Measurements from ENCODE around the gene LITAF. TPM values are rescaled to one million over a fixed set of nuclear protein-coding genes. Genes with fewer than 3 reads are reported as not detected.

The LITAF gene
- polyA plus RNA-seq, 1 donor from 2014 or later, result 0.31 TPM

DNA sequence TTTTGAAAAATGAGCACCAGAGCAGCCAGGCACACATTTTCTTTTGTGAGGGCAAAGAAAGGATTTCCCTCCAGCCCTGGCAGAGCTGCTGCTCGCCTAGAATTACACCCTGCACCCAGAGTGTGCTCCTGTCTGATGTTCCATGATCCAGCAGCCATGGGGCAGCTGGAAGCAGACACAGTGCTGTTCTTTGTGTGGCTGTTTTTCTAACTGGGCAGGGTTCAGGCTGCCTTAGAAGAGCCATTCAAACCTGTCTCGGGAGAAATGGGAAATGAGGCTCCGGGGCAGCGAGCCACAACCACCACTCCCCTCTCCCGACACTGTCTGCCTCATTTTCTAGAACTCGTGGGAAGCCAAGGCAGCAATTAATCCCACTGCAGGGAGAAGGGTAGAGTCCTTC lies 28.9 kb downstream of the LITAF start:
- Histone ChIP-seq H3K9ac (ENCODE audit: low read length) (no peak overlapping the region), H3K36me3 (ENCODE audit: insufficient read depth, low read length) (no peaks in the 10 kb centered on the region), H3K27ac (ENCODE audit: low read length) (no peak overlapping the region), H3K9me3 (ENCODE audit: low read length) (peaks cover 7% of the 10 kb centered on the region), H3K79me2 (replicated peaks; ENCODE audit: insufficient read depth, low read length) (no peaks in the 10 kb centered on the region), H3K9me2 (ENCODE audit: insufficient read depth, low read length) (no peaks in the 10 kb centered on the region), H2AFZ (ENCODE audit: low read depth, low read length) (no peak overlapping the region), H3K4me2 (ENCODE audit: low read length) (no peak overlapping the region), H4K20me1 (ENCODE audit: insufficient read depth) (no peaks in the 10 kb centered on the region), H3F3A (ENCODE audit: insufficient read depth, low read length, poor library complexity, severe bottlenecking) (no peaks in the 10 kb centered on the region), H3K4me3 (ENCODE audit: low read length) (no peak overlapping the region), H3K27me3 (ENCODE audit: insufficient read depth, low read depth, low read length) (no peaks in the 10 kb centered on the region)
- TF ChIP-seq, protein P1, sequence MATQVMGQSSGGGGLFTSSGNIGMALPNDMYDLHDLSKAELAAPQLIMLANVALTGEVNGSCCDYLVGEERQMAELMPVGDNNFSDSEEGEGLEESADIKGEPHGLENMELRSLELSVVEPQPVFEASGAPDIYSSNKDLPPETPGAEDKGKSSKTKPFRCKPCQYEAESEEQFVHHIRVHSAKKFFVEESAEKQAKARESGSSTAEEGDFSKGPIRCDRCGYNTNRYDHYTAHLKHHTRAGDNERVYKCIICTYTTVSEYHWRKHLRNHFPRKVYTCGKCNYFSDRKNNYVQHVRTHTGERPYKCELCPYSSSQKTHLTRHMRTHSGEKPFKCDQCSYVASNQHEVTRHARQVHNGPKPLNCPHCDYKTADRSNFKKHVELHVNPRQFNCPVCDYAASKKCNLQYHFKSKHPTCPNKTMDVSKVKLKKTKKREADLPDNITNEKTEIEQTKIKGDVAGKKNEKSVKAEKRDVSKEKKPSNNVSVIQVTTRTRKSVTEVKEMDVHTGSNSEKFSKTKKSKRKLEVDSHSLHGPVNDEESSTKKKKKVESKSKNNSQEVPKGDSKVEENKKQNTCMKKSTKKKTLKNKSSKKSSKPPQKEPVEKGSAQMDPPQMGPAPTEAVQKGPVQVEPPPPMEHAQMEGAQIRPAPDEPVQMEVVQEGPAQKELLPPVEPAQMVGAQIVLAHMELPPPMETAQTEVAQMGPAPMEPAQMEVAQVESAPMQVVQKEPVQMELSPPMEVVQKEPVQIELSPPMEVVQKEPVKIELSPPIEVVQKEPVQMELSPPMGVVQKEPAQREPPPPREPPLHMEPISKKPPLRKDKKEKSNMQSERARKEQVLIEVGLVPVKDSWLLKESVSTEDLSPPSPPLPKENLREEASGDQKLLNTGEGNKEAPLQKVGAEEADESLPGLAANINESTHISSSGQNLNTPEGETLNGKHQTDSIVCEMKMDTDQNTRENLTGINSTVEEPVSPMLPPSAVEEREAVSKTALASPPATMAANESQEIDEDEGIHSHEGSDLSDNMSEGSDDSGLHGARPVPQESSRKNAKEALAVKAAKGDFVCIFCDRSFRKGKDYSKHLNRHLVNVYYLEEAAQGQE (IDR thresholded peaks at IDR 0.05; ENCODE audit: borderline replicate concordance), result no peak
- TF ChIP-seq RAD21 (conservative IDR thresholded peaks at IDR 0.05) (no peak), TAF1 (IDR thresholded peaks at IDR 0.05; ENCODE audit: low read depth) (no peak), EZH2 (IDR thresholded peaks at IDR 0.05; ENCODE audit: borderline replicate concordance, insufficient read depth, low read length, poor library complexity, severe bottlenecking) (no peak), EP300 (conservative IDR thresholded peaks at IDR 0.05; ENCODE audit: poor library complexity, severe bottlenecking) (no peak), SMC3 (conservative IDR thresholded peaks at IDR 0.05; ENCODE audit: poor library complexity) (no peak), POLR2AphosphoS5 (IDR thresholded peaks at IDR 0.05) (no peak), MXI1 (conservative IDR thresholded peaks at IDR 0.05; ENCODE audit: poor library complexity, severe bottlenecking) (no peak), CTCF (IDR thresholded peaks at IDR 0.05; ENCODE audit: poor library complexity, severe bottlenecking) (no peak)

- Histone ChIP-seq H3K79me2 (replicated peaks; ENCODE audit: insufficient read depth, low read length) (no peaks in the 10 kb centered on the region), H3K27ac (ENCODE audit: low read length) (no peak overlapping the region), H3K4me3 (ENCODE audit: low read length) (no peak overlapping the region)
Observed at GRCh38 chr16:11556945-11557720, 29.6 kb downstream of the LITAF start.

More at GRCh38 chr16:11556945-11557720, 29.6 kb downstream of the LITAF start:
- Histone ChIP-seq H3K9me2 (ENCODE audit: insufficient read depth, low read length) (no peaks in the 10 kb centered on the region), H2AFZ (ENCODE audit: low read depth, low read length) (no peak overlapping the region), H3K27me3 (ENCODE audit: insufficient read depth, low read depth, low read length) (no peaks in the 10 kb centered on the region), H3K9ac (ENCODE audit: low read length) (no peak overlapping the region), H3K4me2 (ENCODE audit: low read length) (no peak overlapping the region), H3K36me3 (ENCODE audit: insufficient read depth, low read length) (no peaks in the 10 kb centered on the region), H3K9me3 (ENCODE audit: low read length) (peaks cover 7% of the 10 kb centered on the region), H3F3A (ENCODE audit: insufficient read depth, low read length, poor library complexity, severe bottlenecking) (no peaks in the 10 kb centered on the region), H4K20me1 (ENCODE audit: insufficient read depth) (no peaks in the 10 kb centered on the region)
- no peak for TF ChIP-seq POLR2AphosphoS5 (IDR thresholded peaks at IDR 0.05)
- no peak for TF ChIP-seq EP300 (conservative IDR thresholded peaks at IDR 0.05; ENCODE audit: poor library complexity, severe bottlenecking)
- TF ChIP-seq, protein P1 (IDR thresholded peaks at IDR 0.05; ENCODE audit: borderline replicate concordance), result no peak
- no peak for TF ChIP-seq CTCF (IDR thresholded peaks at IDR 0.05; ENCODE audit: poor library complexity, severe bottlenecking)
- TF ChIP-seq EZH2 (IDR thresholded peaks at IDR 0.05; ENCODE audit: borderline replicate concordance, insufficient read depth, low read length, poor library complexity, severe bottlenecking), result no peak
- no peak for TF ChIP-seq RAD21 (conservative IDR thresholded peaks at IDR 0.05)
- no peak for TF ChIP-seq SMC3 (conservative IDR thresholded peaks at IDR 0.05; ENCODE audit: poor library complexity)
- TF ChIP-seq MXI1 (conservative IDR thresholded peaks at IDR 0.05; ENCODE audit: poor library complexity, severe bottlenecking), result no peak
- TF ChIP-seq TAF1 (IDR thresholded peaks at IDR 0.05; ENCODE audit: low read depth), result no peak
